Measurements from ENCODE around the gene ULK2. TPM values are rescaled to one million over a fixed set of nuclear protein-coding genes. Genes with fewer than 3 reads are reported as not detected.
A peak's percentile ranks its signal among the peaks of the same experiment; 100 is the strongest.
"Not testable (repeated sequence)": the region's sequence is repeated elsewhere in the genome, so short reads cannot be mapped to it uniquely, and the experiment has no call there.

The ULK2 gene
- 15.7 and 23.9 TPM in 2 replicates for total RNA-seq

- peak; percentile 23 to 76 for DNase-seq (ENCODE audit: low read depth in 2 of 2)
Observed at GRCh38 chr17:19867329-19868078, at the start of gene ULK2. Gene ULK2 (minus strand): TSS chr17:19867936. CDS start chr17:19867417, 519 bp downstream.

- no peak for DNase-seq (ENCODE audit: low read depth in 2 of 2)
Observed at GRCh38 chr17:19915245-19915978, 47.7 kb upstream of the ULK2 start.

GRCh38 chr17:19911033-19911432, 43.3 kb upstream of the ULK2 start:
- no peak for DNase-seq (ENCODE audit: low read depth in 2 of 2)

GRCh38 chr17:19909139-19909538, 41.4 kb upstream of the ULK2 start:
- DNase-seq (ENCODE audit: low read depth in 2 of 2), result no peak

GRCh38 chr17:19905502-19905901, 37.8 kb upstream of the ULK2 start:
- DNase-seq (ENCODE audit: low read depth in 2 of 2), result peak in 1 of 2 donors; percentile 19

- DNase-seq (ENCODE audit: low read depth in 2 of 2), result no peak
Observed at GRCh38 chr17:19904924-19905323, 37.2 kb upstream of the ULK2 start.

GRCh38 chr17:19904412-19904811, 36.7 kb upstream of the ULK2 start:
- no peak for DNase-seq (ENCODE audit: low read depth in 2 of 2)

GRCh38 chr17:19900809-19901208, 33.1 kb upstream of the ULK2 start:
- no peak for DNase-seq (ENCODE audit: low read depth in 2 of 2)

GRCh38 chr17:19897903-19898302, 30.2 kb upstream of the ULK2 start:
- peak in 1 of 2 donors; percentile 19 for DNase-seq (ENCODE audit: low read depth in 2 of 2)

- DNase-seq (ENCODE audit: low read depth in 2 of 2), result no peak
Observed at GRCh38 chr17:19897090-19897837, 29.5 kb upstream of the ULK2 start.

- DNase-seq (ENCODE audit: low read depth in 2 of 2), result no peak
Observed at GRCh38 chr17:19896679-19897078, 28.9 kb upstream of the ULK2 start.

GRCh38 chr17:19890554-19890953, 22.8 kb upstream of the ULK2 start:
- DNase-seq (ENCODE audit: low read depth in 2 of 2), result not testable (repeated sequence)

GRCh38 chr17:19890001-19890400, 22.3 kb upstream of the ULK2 start:
- DNase-seq (ENCODE audit: low read depth in 2 of 2), result not testable (repeated sequence)

- DNase-seq (ENCODE audit: low read depth in 2 of 2), result no peak
Observed at GRCh38 chr17:19886116-19886515, 18.4 kb upstream of the ULK2 start.

- no peak for DNase-seq (ENCODE audit: low read depth in 2 of 2)
Observed at GRCh38 chr17:19883537-19884215, 15.9 kb upstream of the ULK2 start.

- DNase-seq (ENCODE audit: low read depth in 2 of 2), result no peak
Observed at GRCh38 chr17:19880393-19880792, 12.7 kb upstream of the ULK2 start.

GRCh38 chr17:19877364-19877945, 9.7 kb upstream of the ULK2 start:
- DNase-seq (ENCODE audit: low read depth in 2 of 2), result no peak

GRCh38 chr17:19876529-19877161, 8.9 kb upstream of the ULK2 start:
- DNase-seq (ENCODE audit: low read depth in 2 of 2), result no peak

- DNase-seq (ENCODE audit: low read depth in 2 of 2), result no peak
Observed at GRCh38 chr17:19874256-19874655, 6.5 kb upstream of the ULK2 start.

GRCh38 chr17:19873346-19873745, 5.6 kb upstream of the ULK2 start:
- DNase-seq (ENCODE audit: low read depth in 2 of 2), result no peak

GRCh38 chr17:19868079-19868395, 301 bp upstream of the ULK2 start:
- no peak for DNase-seq (ENCODE audit: low read depth in 2 of 2)

All from dermis microvascular lymphatic vessel endothelial cell (primary cell).